Measurements from ENCODE around the gene RPRD1A.

DNA sequence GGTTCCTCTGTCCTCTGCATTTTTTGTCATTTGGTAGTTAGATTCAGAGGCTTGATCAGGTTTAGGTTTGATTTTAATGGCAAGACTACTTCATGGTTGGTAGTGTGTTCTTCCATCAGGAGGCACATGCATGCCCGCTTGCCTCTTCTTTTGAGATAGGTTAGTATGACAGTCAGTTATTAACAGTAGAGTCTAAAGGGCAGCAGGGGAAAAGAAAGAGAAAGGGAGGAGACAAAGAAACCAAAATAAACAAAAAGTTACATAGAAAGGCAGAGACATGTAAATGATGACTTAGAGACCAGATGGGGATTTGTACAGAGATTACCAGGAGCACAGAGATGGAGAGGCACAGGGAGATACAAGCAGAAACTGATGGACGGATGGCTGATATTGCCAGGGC lies 105.0 kb downstream of the RPRD1A start:
- TF ChIP-seq, protein P1, sequence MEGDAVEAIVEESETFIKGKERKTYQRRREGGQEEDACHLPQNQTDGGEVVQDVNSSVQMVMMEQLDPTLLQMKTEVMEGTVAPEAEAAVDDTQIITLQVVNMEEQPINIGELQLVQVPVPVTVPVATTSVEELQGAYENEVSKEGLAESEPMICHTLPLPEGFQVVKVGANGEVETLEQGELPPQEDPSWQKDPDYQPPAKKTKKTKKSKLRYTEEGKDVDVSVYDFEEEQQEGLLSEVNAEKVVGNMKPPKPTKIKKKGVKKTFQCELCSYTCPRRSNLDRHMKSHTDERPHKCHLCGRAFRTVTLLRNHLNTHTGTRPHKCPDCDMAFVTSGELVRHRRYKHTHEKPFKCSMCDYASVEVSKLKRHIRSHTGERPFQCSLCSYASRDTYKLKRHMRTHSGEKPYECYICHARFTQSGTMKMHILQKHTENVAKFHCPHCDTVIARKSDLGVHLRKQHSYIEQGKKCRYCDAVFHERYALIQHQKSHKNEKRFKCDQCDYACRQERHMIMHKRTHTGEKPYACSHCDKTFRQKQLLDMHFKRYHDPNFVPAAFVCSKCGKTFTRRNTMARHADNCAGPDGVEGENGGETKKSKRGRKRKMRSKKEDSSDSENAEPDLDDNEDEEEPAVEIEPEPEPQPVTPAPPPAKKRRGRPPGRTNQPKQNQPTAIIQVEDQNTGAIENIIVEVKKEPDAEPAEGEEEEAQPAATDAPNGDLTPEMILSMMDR (IDR thresholded peaks at IDR 0.05) = no peak
- TF ChIP-seq POLR2A (IDR thresholded peaks at IDR 0.05) = no peak

Measured in testis (tissue), 2 donors.